Measurements from ENCODE around the gene MYOZ3.

GRCh38 chr5:150624334-150625163 is 36.5 kb upstream of the MYOZ3 start:
- TF ChIP-seq, protein P1, sequence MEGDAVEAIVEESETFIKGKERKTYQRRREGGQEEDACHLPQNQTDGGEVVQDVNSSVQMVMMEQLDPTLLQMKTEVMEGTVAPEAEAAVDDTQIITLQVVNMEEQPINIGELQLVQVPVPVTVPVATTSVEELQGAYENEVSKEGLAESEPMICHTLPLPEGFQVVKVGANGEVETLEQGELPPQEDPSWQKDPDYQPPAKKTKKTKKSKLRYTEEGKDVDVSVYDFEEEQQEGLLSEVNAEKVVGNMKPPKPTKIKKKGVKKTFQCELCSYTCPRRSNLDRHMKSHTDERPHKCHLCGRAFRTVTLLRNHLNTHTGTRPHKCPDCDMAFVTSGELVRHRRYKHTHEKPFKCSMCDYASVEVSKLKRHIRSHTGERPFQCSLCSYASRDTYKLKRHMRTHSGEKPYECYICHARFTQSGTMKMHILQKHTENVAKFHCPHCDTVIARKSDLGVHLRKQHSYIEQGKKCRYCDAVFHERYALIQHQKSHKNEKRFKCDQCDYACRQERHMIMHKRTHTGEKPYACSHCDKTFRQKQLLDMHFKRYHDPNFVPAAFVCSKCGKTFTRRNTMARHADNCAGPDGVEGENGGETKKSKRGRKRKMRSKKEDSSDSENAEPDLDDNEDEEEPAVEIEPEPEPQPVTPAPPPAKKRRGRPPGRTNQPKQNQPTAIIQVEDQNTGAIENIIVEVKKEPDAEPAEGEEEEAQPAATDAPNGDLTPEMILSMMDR (IDR thresholded peaks at IDR 0.05; ENCODE audit: low read depth, low read length, missing input control): no peak
- TF ChIP-seq, protein P2, sequence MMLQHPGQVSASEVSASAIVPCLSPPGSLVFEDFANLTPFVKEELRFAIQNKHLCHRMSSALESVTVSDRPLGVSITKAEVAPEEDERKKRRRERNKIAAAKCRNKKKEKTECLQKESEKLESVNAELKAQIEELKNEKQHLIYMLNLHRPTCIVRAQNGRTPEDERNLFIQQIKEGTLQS (IDR thresholded peaks at IDR 0.05): no peak

All from liver (tissue), 3 donors.